Measurements from ENCODE around the gene ADTRP. TPM values are rescaled to one million over a fixed set of nuclear protein-coding genes. Genes with fewer than 3 reads are reported as not detected.
A peak's percentile ranks its signal among the peaks of the same experiment; 100 is the strongest.

Gene ADTRP
- total and polyA plus RNA-seq, 10 of the 15 experiments (the other 5 are each of a cell fraction or from before 2014, with no cell fraction given), result 0.10 to 2.6 (median 2.1) TPM

DNA sequence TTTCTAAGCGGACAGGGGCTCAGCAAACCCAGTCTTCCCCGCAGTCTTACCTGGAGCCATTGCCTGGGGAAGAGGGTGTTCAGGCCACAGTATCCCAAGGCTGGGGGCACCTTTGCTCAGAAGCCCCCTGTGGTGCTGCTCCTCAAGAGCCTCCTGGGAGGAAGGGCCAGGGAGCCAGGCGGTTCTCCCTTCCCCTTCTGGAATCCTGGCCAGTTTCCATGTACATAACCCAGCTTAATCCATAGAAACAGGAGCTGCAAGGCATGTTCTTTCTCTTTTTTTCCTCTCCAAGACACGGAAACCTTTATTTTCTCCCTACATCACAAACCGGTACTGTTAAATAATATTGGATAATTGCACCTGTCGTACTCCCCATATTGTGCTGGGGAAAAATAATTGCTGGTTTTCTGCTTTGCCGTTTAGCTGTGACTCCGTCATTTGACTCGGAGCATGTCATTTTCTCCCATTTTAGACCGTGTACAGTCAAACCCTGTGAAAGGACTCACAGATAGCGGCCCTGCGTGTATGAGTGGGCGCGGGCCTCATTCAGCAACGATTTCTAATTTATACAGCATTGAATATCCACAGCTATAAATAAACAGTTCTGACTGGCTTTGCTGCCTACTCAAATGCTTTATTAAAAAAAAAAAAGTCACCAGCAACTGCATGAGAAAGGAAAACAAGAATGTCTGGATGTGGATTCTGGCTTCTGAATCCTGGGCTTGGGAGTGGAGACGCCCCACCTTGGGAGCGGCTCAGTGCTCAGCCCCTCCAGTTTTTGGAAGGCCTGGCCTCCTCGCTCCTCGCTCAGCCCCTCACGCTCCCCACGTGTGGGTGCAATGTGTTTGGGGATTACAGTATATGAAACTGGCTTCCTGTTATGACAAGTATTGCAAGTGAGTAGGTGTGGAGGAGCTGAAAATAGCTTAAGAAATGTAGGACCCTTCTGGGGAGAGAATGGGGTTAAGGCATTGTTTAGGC lies 67.3 kb downstream of the ADTRP start (continued):
- peak; percentile 94 for TF ChIP-seq NFIC (IDR thresholded peaks at IDR 0.05; ENCODE audit: low read depth, low read length)
- no peak for TF ChIP-seq PAX8 (IDR thresholded peaks at IDR 0.05)
- peak; percentile 47; the same call in 1 of the 2 replicates for TF ChIP-seq TAF1 (IDR thresholded peaks at IDR 0.05; ENCODE audit: borderline replicate concordance, low read depth, low read length)
- TF ChIP-seq RAD51 (IDR thresholded peaks at IDR 0.05), result no peak
- TF ChIP-seq SPI1 (IDR thresholded peaks at IDR 0.05; ENCODE audit: borderline replicate concordance, insufficient read depth, low read depth, low read length), result peak; percentile 22; the same call in 1 of the 2 replicates
- peak; percentile 74; the same call in 1 of the 2 replicates for TF ChIP-seq DPF2 (IDR thresholded peaks at IDR 0.05)
- TF ChIP-seq, protein P1, sequence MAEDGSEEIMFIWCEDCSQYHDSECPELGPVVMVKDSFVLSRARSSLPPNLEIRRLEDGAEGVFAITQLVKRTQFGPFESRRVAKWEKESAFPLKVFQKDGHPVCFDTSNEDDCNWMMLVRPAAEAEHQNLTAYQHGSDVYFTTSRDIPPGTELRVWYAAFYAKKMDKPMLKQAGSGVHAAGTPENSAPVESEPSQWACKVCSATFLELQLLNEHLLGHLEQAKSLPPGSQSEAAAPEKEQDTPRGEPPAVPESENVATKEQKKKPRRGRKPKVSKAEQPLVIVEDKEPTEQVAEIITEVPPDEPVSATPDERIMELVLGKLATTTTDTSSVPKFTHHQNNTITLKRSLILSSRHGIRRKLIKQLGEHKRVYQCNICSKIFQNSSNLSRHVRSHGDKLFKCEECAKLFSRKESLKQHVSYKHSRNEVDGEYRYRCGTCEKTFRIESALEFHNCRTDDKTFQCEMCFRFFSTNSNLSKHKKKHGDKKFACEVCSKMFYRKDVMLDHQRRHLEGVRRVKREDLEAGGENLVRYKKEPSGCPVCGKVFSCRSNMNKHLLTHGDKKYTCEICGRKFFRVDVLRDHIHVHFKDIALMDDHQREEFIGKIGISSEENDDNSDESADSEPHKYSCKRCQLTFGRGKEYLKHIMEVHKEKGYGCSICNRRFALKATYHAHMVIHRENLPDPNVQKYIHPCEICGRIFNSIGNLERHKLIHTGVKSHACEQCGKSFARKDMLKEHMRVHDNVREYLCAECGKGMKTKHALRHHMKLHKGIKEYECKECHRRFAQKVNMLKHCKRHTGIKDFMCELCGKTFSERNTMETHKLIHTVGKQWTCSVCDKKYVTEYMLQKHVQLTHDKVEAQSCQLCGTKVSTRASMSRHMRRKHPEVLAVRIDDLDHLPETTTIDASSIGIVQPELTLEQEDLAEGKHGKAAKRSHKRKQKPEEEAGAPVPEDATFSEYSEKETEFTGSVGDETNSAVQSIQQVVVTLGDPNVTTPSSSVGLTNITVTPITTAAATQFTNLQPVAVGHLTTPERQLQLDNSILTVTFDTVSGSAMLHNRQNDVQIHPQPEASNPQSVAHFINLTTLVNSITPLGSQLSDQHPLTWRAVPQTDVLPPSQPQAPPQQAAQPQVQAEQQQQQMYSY (CRISPR knock-in tag; IDR thresholded peaks at IDR 0.05), result no peak
- peak; percentile 82 for TF ChIP-seq RUNX3 (IDR thresholded peaks at IDR 0.05; ENCODE audit: low read length)
- peak in 1 of 2 experiments; percentile 78; a peak in 1 of 3 replicates for TF ChIP-seq EGR1 (IDR thresholded peaks at IDR 0.05; ENCODE audit: borderline replicate concordance in 1 of 2, low read depth in 2 of 2, low read length in 2 of 2)
- TF ChIP-seq, protein P2, sequence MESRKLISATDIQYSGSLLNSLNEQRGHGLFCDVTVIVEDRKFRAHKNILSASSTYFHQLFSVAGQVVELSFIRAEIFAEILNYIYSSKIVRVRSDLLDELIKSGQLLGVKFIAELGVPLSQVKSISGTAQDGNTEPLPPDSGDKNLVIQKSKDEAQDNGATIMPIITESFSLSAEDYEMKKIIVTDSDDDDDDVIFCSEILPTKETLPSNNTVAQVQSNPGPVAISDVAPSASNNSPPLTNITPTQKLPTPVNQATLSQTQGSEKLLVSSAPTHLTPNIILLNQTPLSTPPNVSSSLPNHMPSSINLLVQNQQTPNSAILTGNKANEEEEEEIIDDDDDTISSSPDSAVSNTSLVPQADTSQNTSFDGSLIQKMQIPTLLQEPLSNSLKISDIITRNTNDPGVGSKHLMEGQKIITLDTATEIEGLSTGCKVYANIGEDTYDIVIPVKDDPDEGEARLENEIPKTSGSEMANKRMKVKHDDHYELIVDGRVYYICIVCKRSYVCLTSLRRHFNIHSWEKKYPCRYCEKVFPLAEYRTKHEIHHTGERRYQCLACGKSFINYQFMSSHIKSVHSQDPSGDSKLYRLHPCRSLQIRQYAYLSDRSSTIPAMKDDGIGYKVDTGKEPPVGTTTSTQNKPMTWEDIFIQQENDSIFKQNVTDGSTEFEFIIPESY (IDR thresholded peaks at IDR 0.05), result no peak
- TF ChIP-seq, protein P3, sequence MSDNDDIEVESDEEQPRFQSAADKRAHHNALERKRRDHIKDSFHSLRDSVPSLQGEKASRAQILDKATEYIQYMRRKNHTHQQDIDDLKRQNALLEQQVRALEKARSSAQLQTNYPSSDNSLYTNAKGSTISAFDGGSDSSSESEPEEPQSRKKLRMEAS (IDR thresholded peaks at IDR 0.05; ENCODE audit: low read depth, low read length), result peak; percentile 70
- TF ChIP-seq TCF3 (IDR thresholded peaks at IDR 0.05; ENCODE audit: borderline replicate concordance, insufficient read depth, low read depth, low read length), result 0 out of 2 replicates have a peak, but pooled peaks have one; percentile 59
- peak; percentile 48 for TF ChIP-seq KLF5 (IDR thresholded peaks at IDR 0.05; ENCODE audit: partially characterized antibody)
- TF ChIP-seq IRF4 (IDR thresholded peaks at IDR 0.05; ENCODE audit: low read depth, low read length), result peak; percentile 84
- 0 out of 2 replicates have a peak, but pooled peaks have one; percentile 31 for TF ChIP-seq TBL1XR1 (IDR thresholded peaks at IDR 0.05; ENCODE audit: low read depth, low read length)
- peak; percentile 70 for TF ChIP-seq TCF12 (IDR thresholded peaks at IDR 0.05; ENCODE audit: low read depth, low read length)
- no peak for TF ChIP-seq ESRRA (IDR thresholded peaks at IDR 0.05; ENCODE audit: low read length)
- TF ChIP-seq RELA (IDR thresholded peaks at IDR 0.05; ENCODE audit: borderline replicate concordance, partially characterized antibody), result peak; percentile 81
- TF ChIP-seq CREB1 (IDR thresholded peaks at IDR 0.05; ENCODE audit: low read depth), result peak; percentile 43; the same call in 1 of the 2 replicates
- no peak for TF ChIP-seq NFXL1 (IDR thresholded peaks at IDR 0.05; ENCODE audit: borderline replicate concordance)
- TF ChIP-seq ATF7 (IDR thresholded peaks at IDR 0.05; ENCODE audit: low read depth), result peak; percentile 81
- TF ChIP-seq, protein P4, sequence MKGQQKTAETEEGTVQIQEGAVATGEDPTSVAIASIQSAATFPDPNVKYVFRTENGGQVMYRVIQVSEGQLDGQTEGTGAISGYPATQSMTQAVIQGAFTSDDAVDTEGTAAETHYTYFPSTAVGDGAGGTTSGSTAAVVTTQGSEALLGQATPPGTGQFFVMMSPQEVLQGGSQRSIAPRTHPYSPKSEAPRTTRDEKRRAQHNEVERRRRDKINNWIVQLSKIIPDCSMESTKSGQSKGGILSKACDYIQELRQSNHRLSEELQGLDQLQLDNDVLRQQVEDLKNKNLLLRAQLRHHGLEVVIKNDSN (IDR thresholded peaks at IDR 0.05; ENCODE audit: borderline replicate concordance, extremely low read length, insufficient read depth, low read depth, low read length), result peak; percentile 13
